Vagina (tissue), 2 donors: ENCODE data around the gene RBM19. TPM values are rescaled to one million over a fixed set of nuclear protein-coding genes. Genes with fewer than 3 reads are reported as not detected.

Experiments used
- DNase-seq, 2 donors: peaks; one replicate each; pipeline ENCODE4 v3.0.0-alpha.2; 2017; ENCODE audit errors: extremely low spot score in 2 of 2
- H3K27ac ChIP-seq: fragments of 200-600 bp; sonication (generic); one replicate; pipeline ENCODE4 v1.5.1; 2019
- H3K27me3 ChIP-seq: fragments of 200-600 bp; sonication (generic); one replicate; pipeline ENCODE4 v1.5.1; 2019
- H3K36me3 ChIP-seq, 2 donors: fragments of 200-600 bp; sonication (generic); one replicate each; pipeline ENCODE4 v1.5.1; 2017 to 2019
- H3K4me1 ChIP-seq: fragments of 200-600 bp; sonication (generic); one replicate; pipeline ENCODE4 v1.5.1; 2019
- H3K4me3 ChIP-seq, 2 donors: fragments of 200-600 bp; sonication (generic); 1 replicate in 1 of 2; 2 replicates in 1 of 2; pipeline ENCODE4 v1.5.1; 2016 to 2019
- H3K9me3 ChIP-seq: fragments of 200-600 bp; sonication (generic); one replicate; pipeline ENCODE4 v1.5.1; 2019
- POLR2A ChIP-seq, 2 donors: fragments of 450-650 bp; IDR thresholded peaks; one replicate each; pipeline ENCODE4 v1.6.1; 2017; ENCODE audit warnings: antibody characterized with exemption in 2 of 2, mild to moderate bottlenecking in 2 of 2, moderate library complexity in 2 of 2
- POLR2AphosphoS5 ChIP-seq, 2 donors: sonication (generic); formaldehyde crosslinking; IDR thresholded peaks; one replicate each; pipeline ENCODE4 v1.9.0; 2017; ENCODE audit warnings: antibody characterized with exemption in 2 of 2, mild to moderate bottlenecking in 2 of 2, low read depth in 1 of 2; ENCODE audit not compliant: insufficient read depth in 1 of 2
- intact Hi-C: fragments of 100-400 bp; cut with DNase I; formaldehyde crosslinking; loops from one replicate; pipeline ENCODE4 v1.15.1; 2023
- total RNA-seq: library from RNA; depleted of rRNA; stranded (reverse); fragments of >200 nt; gene quantifications from one replicate; pipeline ENCODE4 v1.2.3, GENCODE V29; 2016
- TF ChIP-seq, protein P1 (sequence below), 3 experiments: fragments of 450-650 bp in 2 of 3; fragments of 200-600 bp in 1 of 3; sonication (generic) in 1 of 3; IDR thresholded peaks; one replicate each; pipeline ENCODE4 v1.5.1; 2017 to 2019; ENCODE audit warnings: antibody characterized with exemption in 3 of 3, mild to moderate bottlenecking in 2 of 3, moderate library complexity in 2 of 3

RBM19 gene
- total RNA-seq, 1 donor from 2014 or later, result 25.5 TPM

- Histone ChIP-seq H3K27me3 (no peaks in the 10 kb centered on the region), H3K27ac (no peak overlapping the region), H3K4me1 (no peaks in the 10 kb centered on the region), H3K4me3 (no peak overlapping the region), H3K9me3 (no peaks in the 10 kb centered on the region), H3K36me3 (no peaks in the 10 kb centered on the region)
- TF ChIP-seq, protein P1, sequence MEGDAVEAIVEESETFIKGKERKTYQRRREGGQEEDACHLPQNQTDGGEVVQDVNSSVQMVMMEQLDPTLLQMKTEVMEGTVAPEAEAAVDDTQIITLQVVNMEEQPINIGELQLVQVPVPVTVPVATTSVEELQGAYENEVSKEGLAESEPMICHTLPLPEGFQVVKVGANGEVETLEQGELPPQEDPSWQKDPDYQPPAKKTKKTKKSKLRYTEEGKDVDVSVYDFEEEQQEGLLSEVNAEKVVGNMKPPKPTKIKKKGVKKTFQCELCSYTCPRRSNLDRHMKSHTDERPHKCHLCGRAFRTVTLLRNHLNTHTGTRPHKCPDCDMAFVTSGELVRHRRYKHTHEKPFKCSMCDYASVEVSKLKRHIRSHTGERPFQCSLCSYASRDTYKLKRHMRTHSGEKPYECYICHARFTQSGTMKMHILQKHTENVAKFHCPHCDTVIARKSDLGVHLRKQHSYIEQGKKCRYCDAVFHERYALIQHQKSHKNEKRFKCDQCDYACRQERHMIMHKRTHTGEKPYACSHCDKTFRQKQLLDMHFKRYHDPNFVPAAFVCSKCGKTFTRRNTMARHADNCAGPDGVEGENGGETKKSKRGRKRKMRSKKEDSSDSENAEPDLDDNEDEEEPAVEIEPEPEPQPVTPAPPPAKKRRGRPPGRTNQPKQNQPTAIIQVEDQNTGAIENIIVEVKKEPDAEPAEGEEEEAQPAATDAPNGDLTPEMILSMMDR (IDR thresholded peaks at IDR 0.05), result no peak
- no peak for TF ChIP-seq POLR2A (IDR thresholded peaks at IDR 0.05)
- no peak for TF ChIP-seq POLR2AphosphoS5 (IDR thresholded peaks at IDR 0.05; ENCODE audit: insufficient read depth in 1 of 2, low read depth in 1 of 2)
- DNase-seq, result no peak
- intact Hi-C loops, result no loop called here
These were observed 169.9 kb downstream of the RBM19 start for GRCh38 chr12:113796066-113796827.

DNA sequence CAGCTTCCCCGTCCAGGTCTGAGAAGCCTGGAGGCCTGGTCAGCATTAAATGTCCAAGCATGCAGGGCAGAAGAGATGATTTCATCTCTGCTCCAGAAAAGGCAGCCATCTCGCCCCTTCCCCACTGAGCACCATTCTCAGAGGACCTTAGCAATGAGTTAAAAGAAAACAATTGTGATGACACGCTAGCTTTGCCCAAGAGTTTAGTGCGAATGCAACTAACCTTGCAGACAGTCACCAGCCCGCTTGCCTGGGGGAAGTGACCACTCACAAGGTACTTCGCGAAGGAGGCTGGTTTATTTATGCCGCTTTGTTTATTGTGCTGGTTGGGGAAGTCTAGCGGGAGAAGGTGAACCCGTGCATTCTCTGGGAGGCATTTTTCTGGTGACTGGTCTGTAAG, 170.7 kb downstream of the RBM19 start:
- H3K27me3 ChIP-seq, result no peaks in the 10 kb centered on the region
- TF ChIP-seq, protein P1 (IDR thresholded peaks at IDR 0.05), result no peak
- TF ChIP-seq POLR2AphosphoS5 (IDR thresholded peaks at IDR 0.05; ENCODE audit: insufficient read depth in 1 of 2, low read depth in 1 of 2), result no peak
- no peak for TF ChIP-seq POLR2A (IDR thresholded peaks at IDR 0.05)
- no peaks in the 10 kb centered on the region for H3K4me1 ChIP-seq
- H3K4me3 ChIP-seq, result no peak overlapping the region
- no peaks in the 10 kb centered on the region for H3K36me3 ChIP-seq
- intact Hi-C loops, result no loop called here
- no peaks in the 10 kb centered on the region for H3K9me3 ChIP-seq
- no peak overlapping the region for H3K27ac ChIP-seq
- no peak for DNase-seq

DNA sequence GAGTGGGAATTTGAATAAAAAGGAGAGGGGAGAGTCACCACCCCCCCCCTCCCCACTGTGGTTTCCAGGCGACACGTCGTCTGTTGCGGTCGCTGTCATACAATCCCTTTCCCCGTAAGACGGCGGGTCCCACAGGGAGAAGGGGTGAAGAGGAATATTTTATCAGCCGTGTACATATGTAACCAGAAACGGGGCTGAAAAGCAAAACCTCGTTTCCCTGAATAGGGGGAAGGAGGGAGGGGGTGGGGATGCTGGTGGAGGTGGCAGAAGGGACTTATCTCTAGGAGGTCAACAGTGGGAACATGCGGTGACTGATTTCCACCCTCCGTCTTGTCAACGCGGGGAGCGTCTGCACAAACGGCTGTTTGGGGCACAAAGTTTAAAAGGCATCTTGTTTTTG, 171.4 kb downstream of the RBM19 start:
- H3K4me1 ChIP-seq, result no peaks in the 10 kb centered on the region
- no peak for DNase-seq
- H3K27me3 ChIP-seq, result no peaks in the 10 kb centered on the region
- no peak overlapping the region for H3K27ac ChIP-seq
- no peaks in the 10 kb centered on the region for H3K9me3 ChIP-seq
- H3K36me3 ChIP-seq, result no peaks in the 10 kb centered on the region
- intact Hi-C loops, result no loop called here
- TF ChIP-seq, protein P1 (IDR thresholded peaks at IDR 0.05), result no peak
- TF ChIP-seq POLR2AphosphoS5 (IDR thresholded peaks at IDR 0.05; ENCODE audit: insufficient read depth in 1 of 2, low read depth in 1 of 2), result no peak
- no peak for TF ChIP-seq POLR2A (IDR thresholded peaks at IDR 0.05)
- H3K4me3 ChIP-seq, result no peak overlapping the region

GRCh38 chr12:113793250-113793649, 172.9 kb downstream of the RBM19 start:
- no peak for DNase-seq
- no peaks in the 10 kb centered on the region for H3K36me3 ChIP-seq

DNA sequence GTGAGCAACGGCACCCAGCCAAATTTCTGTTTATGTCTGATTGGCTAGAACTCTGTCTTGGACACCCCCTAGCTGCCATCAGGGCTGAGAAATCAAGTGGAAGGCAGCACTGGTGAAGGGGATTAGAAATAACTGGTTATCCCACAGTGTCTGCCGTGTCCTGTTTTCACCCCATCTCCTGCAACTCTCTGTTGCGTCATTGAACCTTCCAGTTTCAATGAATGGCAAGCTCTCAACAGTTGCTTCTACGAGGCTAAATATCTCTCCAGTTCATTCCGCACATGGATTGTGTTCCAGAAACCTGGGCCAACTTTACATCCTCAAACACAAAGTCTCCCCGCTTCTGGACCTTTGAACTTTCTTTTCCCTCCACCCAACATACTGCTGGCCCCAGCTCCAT, 173.7 kb downstream of the RBM19 start:
- TF ChIP-seq, protein P1 (IDR thresholded peaks at IDR 0.05), result no peak
- TF ChIP-seq POLR2AphosphoS5 (IDR thresholded peaks at IDR 0.05; ENCODE audit: insufficient read depth in 1 of 2, low read depth in 1 of 2) (no peak), POLR2A (IDR thresholded peaks at IDR 0.05) (no peak)
- no peak for DNase-seq
- intact Hi-C loops, result no loop called here
- Histone ChIP-seq H3K36me3 (no peaks in the 10 kb centered on the region), H3K27me3 (no peaks in the 10 kb centered on the region), H3K27ac (no peak overlapping the region), H3K4me1 (no peaks in the 10 kb centered on the region), H3K9me3 (no peaks in the 10 kb centered on the region), H3K4me3 (no peak overlapping the region)

More at GRCh38 chr12:113793250-113793649, 172.9 kb downstream of the RBM19 start:
- H3K4me1 ChIP-seq, result no peaks in the 10 kb centered on the region
- intact Hi-C loops, result no loop called here
- no peak overlapping the region for H3K27ac ChIP-seq
- TF ChIP-seq, protein P1 (IDR thresholded peaks at IDR 0.05), result no peak
- H3K4me3 ChIP-seq, result no peak overlapping the region
- no peaks in the 10 kb centered on the region for H3K27me3 ChIP-seq
- H3K9me3 ChIP-seq, result no peaks in the 10 kb centered on the region
